ENCODE results near the gene IVD. TPM values are rescaled to one million over a fixed set of nuclear protein-coding genes. Genes with fewer than 3 reads are reported as not detected.
A peak's percentile ranks its signal among the peaks of the same experiment; 100 is the strongest.

IVD gene
- total RNA-seq, 3 donors from 2014 or later = 65.8 to 88.3 (median 74.8) TPM

GRCh38 chr15:40379374-40379773 lies 26.2 kb upstream of the IVD start:
- ATAC-seq = no peak
- intact Hi-C loops (cut with DNase I, micrococcal nuclease) = no loop called here
- H3K4me3 ChIP-seq = no peak overlapping the region
- no peaks in the 10 kb centered on the region for H3K9me3 ChIP-seq
- no peaks in the 10 kb centered on the region for H3K36me3 ChIP-seq (ENCODE audit: low read depth)
- no peak for DNase-seq
- H3K4me1 ChIP-seq (ENCODE audit: low read depth) = peaks cover 8% of the 10 kb centered on the region
- TF ChIP-seq, protein P1, sequence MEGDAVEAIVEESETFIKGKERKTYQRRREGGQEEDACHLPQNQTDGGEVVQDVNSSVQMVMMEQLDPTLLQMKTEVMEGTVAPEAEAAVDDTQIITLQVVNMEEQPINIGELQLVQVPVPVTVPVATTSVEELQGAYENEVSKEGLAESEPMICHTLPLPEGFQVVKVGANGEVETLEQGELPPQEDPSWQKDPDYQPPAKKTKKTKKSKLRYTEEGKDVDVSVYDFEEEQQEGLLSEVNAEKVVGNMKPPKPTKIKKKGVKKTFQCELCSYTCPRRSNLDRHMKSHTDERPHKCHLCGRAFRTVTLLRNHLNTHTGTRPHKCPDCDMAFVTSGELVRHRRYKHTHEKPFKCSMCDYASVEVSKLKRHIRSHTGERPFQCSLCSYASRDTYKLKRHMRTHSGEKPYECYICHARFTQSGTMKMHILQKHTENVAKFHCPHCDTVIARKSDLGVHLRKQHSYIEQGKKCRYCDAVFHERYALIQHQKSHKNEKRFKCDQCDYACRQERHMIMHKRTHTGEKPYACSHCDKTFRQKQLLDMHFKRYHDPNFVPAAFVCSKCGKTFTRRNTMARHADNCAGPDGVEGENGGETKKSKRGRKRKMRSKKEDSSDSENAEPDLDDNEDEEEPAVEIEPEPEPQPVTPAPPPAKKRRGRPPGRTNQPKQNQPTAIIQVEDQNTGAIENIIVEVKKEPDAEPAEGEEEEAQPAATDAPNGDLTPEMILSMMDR (IDR thresholded peaks at IDR 0.05) = no peak

DNA sequence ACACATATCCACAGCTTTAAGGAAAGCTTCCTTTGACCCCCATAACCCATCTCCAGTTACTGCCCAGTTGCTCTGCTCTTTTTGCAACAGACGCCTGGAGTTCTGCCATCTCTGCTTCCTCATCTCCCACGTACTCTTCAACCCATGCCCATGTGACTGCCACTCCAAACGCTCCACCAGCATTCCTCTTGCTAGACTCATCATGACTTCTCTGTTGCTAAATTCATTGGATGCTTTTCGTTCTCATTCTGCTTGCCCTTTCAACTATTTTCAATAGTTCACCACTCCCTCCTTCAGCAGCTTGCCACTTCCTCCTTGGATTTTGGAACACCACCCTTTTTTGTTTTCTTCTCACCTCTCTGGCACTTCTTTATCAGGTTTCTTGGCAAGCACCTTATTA lies 25.7 kb upstream of the IVD start:
- ATAC-seq = no peak
- Histone ChIP-seq H3K9me3 (no peaks in the 10 kb centered on the region), H3K4me1 (ENCODE audit: low read depth) (peaks cover 8% of the 10 kb centered on the region), H3K4me3 (no peak overlapping the region), H3K36me3 (ENCODE audit: low read depth) (no peaks in the 10 kb centered on the region)
- intact Hi-C loops (cut with DNase I, micrococcal nuclease) = no loop called here
- DNase-seq = no peak
- TF ChIP-seq, protein P1 (IDR thresholded peaks at IDR 0.05) = no peak

GRCh38 chr15:40380636-40381035 lies 25.0 kb upstream of the IVD start:
- intact Hi-C loops (cut with DNase I, micrococcal nuclease) = no loop called here
- Histone ChIP-seq H3K4me3 (no peak overlapping the region), H3K4me1 (ENCODE audit: low read depth) (peaks cover 8% of the 10 kb centered on the region), H3K36me3 (ENCODE audit: low read depth) (no peaks in the 10 kb centered on the region), H3K9me3 (no peaks in the 10 kb centered on the region)
- ATAC-seq = no peak
- DNase-seq = no peak
- TF ChIP-seq, protein P1 (IDR thresholded peaks at IDR 0.05) = no peak

DNA sequence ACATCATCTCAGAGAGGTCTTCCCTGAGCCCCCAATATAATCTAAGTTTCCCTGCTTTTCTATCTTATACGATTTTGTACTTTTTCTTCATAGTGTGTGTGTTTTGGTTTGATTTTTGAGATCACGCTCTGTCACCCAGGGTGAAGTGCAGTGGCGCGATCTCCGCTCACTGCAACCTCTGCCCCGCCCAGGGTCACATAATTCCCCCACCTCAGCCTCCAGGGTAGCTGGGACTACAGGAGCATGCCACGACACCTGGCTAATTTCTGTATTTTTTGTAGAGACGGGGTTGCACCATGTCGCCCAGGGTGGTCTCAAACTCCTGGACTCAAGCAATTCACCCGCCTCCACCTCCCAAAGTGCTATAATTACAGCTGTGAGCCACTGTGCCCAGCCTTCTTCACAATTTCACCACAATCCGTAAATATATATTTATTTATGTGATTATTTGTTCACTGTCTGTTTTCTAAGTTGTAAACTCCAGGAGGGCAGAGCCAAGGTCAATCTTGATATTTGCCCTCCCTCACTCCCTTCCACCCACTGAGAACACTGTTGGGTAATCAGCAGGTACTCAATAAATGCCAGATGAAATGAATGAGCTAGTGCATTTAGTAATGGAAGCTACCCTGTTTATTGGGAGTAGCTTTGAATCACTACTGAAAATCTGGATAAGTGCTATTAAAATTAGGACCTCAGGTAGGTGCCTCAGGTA lies 23.6 kb upstream of the IVD start:
- H3K9me3 ChIP-seq = no peaks in the 10 kb centered on the region
- no peak for ATAC-seq
- TF ChIP-seq, protein P1 (IDR thresholded peaks at IDR 0.05) = no peak
- peaks cover 8% of the 10 kb centered on the region for H3K4me1 ChIP-seq (ENCODE audit: low read depth)
- no peak overlapping the region for H3K4me3 ChIP-seq
- no peak for DNase-seq
- intact Hi-C loops (cut with DNase I, micrococcal nuclease) = no loop called here
- no peaks in the 10 kb centered on the region for H3K36me3 ChIP-seq (ENCODE audit: low read depth)

- TF ChIP-seq, protein P1 (IDR thresholded peaks at IDR 0.05) = no peak
- H3K4me1 ChIP-seq (ENCODE audit: low read depth) = peaks cover 8% of the 10 kb centered on the region
- ATAC-seq = peak; percentile 100
- peak; percentile 92 to 97 (median 94) for DNase-seq
- H3K4me3 ChIP-seq = peak within 1 kb of the TSS; percentile 69
- intact Hi-C loops (cut with DNase I, micrococcal nuclease) = no loop called here
- H3K36me3 ChIP-seq (ENCODE audit: low read depth) = no peaks in the 10 kb centered on the region
- H3K9me3 ChIP-seq = no peaks in the 10 kb centered on the region
Measured at GRCh38 chr15:40382580-40383456, 22.8 kb upstream of the IVD start, which contains the start of gene KNSTRN. Gene KNSTRN (plus strand): TSS chr15:40382721. CDS start chr15:40382836, 115 bp downstream.
